ENCODE measurements around the gene SEMA4G.
A peak's percentile ranks its signal among the peaks of the same experiment; 100 is the strongest.

SEMA4G gene

DNA sequence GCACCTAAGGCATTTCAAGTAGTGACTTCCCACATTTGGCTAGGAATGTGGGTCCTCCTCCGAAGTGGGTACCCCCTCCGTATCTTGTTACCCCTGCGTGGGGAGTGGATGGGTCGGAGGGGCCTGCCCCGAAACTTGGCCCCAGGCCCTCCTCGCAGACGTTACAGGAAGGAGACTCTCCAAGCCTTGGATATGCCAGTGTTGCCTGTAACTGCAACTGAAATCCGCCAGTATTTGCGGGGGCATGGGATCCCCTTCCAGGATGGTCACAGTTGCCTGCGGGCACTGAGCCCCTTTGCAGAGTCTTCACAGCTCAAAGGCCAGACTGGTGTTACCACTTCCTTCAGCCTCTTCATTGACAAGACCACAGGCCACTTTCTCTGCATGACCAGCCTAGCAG lies 18.9 kb downstream of the SEMA4G start:
- peaks cover 22% of the 10 kb centered on the region for H3K4me1 Mint-ChIP-seq
- H3K27me3 Mint-ChIP-seq: no peaks in the 10 kb centered on the region
- DNase-seq (ENCODE audit: low spot score in 2 of 2) (no peak), ATAC-seq (ENCODE audit: low read depth) (no peak)
- peak overlapping the region; percentile 90 for H3K27ac Mint-ChIP-seq
- peak overlapping the region; percentile 97 for H3K4me3 Mint-ChIP-seq
- peaks cover 25% of the 10 kb centered on the region for H3K36me3 Mint-ChIP-seq
- H3K9me3 Mint-ChIP-seq: no peaks in the 10 kb centered on the region

DNA sequence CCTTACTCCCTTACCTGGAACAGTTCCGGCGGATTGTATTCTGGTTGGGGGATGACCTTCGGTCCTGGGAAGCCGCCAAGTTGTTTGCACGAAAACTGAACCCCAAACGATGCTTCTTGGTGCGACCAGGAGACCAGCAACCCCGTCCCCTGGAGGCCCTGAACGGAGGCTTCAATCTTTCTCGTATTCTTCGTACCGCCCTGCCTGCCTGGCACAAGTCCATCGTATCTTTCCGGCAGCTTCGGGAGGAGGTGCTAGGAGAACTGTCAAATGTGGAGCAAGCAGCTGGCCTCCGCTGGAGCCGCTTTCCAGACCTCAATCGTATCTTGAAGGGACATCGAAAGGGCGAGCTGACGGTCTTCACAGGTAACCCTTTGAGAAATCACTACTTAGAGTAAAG lies 19.8 kb downstream of the SEMA4G start:
- H3K4me1 Mint-ChIP-seq: peaks cover 19% of the 10 kb centered on the region
- no peaks in the 10 kb centered on the region for H3K9me3 Mint-ChIP-seq
- no peak for DNase-seq (ENCODE audit: low spot score in 2 of 2)
- H3K27ac Mint-ChIP-seq: no peak overlapping the region
- H3K4me3 Mint-ChIP-seq: no peak overlapping the region
- peaks cover 22% of the 10 kb centered on the region for H3K36me3 Mint-ChIP-seq
- H3K27me3 Mint-ChIP-seq: no peaks in the 10 kb centered on the region
- no peak for ATAC-seq (ENCODE audit: low read depth)

DNA sequence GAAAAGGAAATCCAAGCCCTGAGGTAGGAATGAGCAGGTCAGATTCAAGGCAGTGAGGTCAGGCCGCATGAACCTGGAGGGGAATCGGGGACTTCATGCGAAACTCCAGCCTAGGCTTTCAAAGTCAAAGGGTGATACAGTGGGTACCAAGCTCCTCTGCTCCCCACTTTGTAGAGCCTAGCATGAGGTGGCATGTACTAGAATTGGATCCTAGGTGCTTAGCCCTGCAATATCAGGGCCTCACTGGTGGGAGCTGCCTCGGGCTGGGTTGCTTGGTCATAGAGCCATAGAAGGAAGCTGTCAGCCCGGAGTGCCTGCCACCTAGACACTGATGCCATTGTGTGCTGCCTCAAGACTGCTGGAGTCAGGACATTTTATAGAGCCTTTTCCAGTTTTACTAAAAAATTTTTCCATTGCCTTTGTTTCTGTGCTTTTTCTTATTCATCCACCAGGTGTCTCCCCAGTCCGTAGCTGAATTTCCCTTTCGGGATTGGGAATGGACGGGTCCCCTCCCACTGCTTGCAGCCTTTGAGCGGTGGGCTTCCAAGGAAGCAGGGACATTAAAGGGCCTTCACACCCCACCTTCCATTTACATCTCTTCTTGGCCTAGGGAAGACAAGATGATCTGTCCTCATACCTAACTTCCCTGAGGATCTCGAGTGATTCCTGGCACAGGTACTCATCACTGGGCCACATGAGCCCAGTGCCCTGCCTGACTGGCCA lies 24.8 kb downstream of the SEMA4G start:
- ATAC-seq (ENCODE audit: low read depth): no peak
- DNase-seq (ENCODE audit: low spot score in 2 of 2): no peak
- Mint-ChIP-seq H3K27me3 (no peaks in the 10 kb centered on the region), H3K9me3 (no peaks in the 10 kb centered on the region), H3K4me1 (peaks cover 24% of the 10 kb centered on the region), H3K27ac (no peak overlapping the region), H3K36me3 (peaks cover 19% of the 10 kb centered on the region), H3K4me3 (no peak overlapping the region)

GRCh38 chr10:100995181-100995580 lies 25.9 kb downstream of the SEMA4G start:
- no peaks in the 10 kb centered on the region for H3K27me3 Mint-ChIP-seq
- H3K9me3 Mint-ChIP-seq: no peaks in the 10 kb centered on the region
- DNase-seq (ENCODE audit: low spot score in 2 of 2): no peak
- peaks cover 24% of the 10 kb centered on the region for H3K4me1 Mint-ChIP-seq
- no peak overlapping the region for H3K27ac Mint-ChIP-seq
- no peak for ATAC-seq (ENCODE audit: low read depth)
- no peak overlapping the region for H3K4me3 Mint-ChIP-seq
- H3K36me3 Mint-ChIP-seq: peaks cover 19% of the 10 kb centered on the region

DNA sequence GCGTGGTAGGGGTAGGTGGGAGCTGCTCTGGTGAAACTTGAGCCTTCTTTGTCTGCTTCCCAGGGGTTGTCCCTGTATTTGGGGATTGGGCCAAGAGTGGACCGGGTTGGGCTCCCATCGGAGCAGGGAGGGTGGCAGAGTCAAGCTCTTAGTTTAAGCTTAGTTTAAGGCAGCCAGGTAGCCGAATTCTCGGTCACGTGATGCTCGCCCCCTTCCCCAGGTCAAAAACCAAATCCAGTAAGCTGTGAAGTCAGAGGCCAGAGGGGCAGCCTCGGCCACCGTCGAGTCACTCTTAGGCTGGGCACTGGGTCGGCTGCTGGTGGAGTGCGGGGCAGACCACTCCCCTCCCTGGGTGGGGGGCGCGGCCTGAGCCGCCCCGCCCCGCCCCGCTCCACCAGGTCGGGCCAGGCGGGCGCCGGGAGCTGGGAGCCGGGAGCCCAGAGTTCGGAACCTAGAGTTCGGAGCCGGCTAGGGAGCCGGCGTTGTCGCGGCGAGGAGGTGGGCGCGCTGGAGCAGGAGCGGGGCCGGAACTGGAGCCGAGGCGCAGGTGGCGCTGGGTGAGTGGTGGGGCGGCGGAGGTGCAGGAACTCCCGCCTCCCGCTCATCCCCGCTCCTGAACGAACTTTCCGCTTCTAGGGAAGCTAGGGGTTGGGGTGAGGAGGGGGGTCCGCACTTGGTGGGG lies 27.5 kb downstream of the SEMA4G start:
- Mint-ChIP-seq H3K9me3 (no peaks in the 10 kb centered on the region), H3K27ac (peak overlapping the region; percentile 88), H3K4me3 (peak overlapping the region; percentile 91), H3K36me3 (peaks cover 10% of the 10 kb centered on the region), H3K27me3 (no peaks in the 10 kb centered on the region), H3K4me1 (peaks cover 23% of the 10 kb centered on the region)
- peak; percentile 25 to 52 for DNase-seq (ENCODE audit: low spot score in 2 of 2)
- ATAC-seq (ENCODE audit: low read depth): peak; percentile 9

- Mint-ChIP-seq H3K9me3 (no peaks in the 10 kb centered on the region), H3K27ac (peak overlapping the region; percentile 87), H3K4me3 (peak overlapping the region; percentile 91), H3K4me1 (peaks cover 23% of the 10 kb centered on the region), H3K36me3 (peaks cover 10% of the 10 kb centered on the region), H3K27me3 (no peaks in the 10 kb centered on the region)
- DNase-seq (ENCODE audit: low spot score in 2 of 2) (peak; percentile 65 to 85), ATAC-seq (ENCODE audit: low read depth) (peak; percentile 40)
Observed at GRCh38 chr10:100997360-100998182, 28.3 kb downstream of the SEMA4G start.

DNA sequence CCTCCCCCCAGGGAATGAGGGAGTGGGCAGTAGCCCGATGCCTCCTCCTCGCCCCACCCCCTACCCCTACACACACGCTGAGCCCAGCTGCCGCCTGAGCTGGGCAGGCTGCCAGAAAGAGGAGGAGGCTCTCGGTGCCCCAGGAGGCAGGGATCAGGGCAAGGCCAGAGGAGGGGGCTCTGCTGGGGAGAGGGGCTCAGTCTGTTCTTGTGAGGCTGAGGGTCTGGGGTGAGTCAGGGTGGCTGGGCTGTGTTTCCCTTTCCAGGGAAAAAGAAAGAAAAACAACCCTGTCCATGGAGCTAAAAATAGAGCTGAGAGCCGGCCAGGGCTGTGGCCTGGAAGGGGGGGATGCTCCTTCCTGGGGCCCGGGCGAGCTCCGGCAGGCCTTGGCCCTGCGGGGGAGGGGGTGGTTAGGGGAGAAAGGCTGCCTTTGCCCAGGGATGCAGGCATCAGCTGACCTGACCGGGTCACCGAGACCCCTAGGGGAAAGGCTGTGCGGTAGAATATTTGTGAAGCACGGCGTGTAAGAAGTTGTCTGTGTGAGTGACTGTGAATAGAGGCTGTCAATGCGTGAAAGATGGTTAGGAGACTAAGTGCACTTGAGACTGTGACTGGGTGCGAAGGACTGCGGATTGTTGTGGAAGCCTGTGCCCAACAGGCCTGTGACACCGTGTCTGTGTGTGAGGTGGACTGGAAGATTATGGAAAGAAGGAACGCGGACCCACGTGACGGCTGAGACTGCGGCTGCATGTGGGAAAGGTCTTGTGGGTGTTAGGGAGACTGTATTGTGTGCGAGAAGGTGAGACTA lies 29.1 kb downstream of the SEMA4G start:
- peaks cover 6% of the 10 kb centered on the region for H3K36me3 Mint-ChIP-seq
- H3K4me1 Mint-ChIP-seq: peaks cover 23% of the 10 kb centered on the region
- DNase-seq (ENCODE audit: low spot score in 2 of 2): peak; percentile 45 to 69
- H3K4me3 Mint-ChIP-seq: peak overlapping the region; percentile 91
- no peaks in the 10 kb centered on the region for H3K9me3 Mint-ChIP-seq
- no peaks in the 10 kb centered on the region for H3K27me3 Mint-ChIP-seq
- peak overlapping the region; percentile 87 for H3K27ac Mint-ChIP-seq
- ATAC-seq (ENCODE audit: low read depth): peak; percentile 27

DNA sequence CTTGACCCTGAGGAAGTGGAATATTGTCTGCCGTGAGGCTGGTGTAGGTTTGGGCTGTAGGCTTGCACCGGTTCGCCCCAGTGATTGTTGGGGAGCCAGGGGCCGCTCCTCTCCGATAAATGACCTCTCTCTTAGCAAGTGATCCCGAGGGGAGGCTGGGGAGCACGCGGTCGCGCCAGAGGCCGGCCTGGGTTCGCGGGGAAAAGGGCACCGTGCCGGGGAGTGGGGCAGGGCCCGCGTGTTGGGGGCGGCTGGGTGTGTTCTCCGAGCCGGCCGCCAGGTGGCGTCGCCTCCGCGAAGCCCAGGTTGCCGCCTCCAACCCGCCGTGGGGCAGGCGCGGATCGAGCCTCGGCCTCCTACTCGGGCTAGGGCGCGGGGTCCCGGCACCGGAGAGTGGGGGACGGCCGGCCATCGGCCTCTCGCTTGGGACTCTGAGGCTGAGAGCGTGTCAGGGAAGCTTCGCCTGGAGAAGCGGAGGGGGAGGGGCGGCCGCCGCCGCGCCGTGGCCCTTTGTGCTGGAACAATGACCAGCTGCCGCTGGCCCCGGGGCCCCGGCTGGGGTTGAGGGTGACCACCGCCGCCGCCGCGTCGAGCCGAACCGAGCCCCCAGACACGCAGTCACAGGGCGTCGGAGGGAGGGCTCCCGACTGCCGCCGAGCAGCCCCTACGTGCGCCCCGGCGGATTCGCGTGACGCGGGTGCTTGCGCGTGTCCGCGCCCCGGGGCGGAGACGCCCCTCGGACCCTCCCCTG lies 29.9 kb downstream of the SEMA4G start:
- no peaks in the 10 kb centered on the region for H3K9me3 Mint-ChIP-seq
- peak overlapping the region; percentile 87 for H3K27ac Mint-ChIP-seq
- peak overlapping the region; percentile 91 for H3K4me3 Mint-ChIP-seq
- peaks cover 23% of the 10 kb centered on the region for H3K4me1 Mint-ChIP-seq
- ATAC-seq (ENCODE audit: low read depth) (peak; percentile 70), DNase-seq (ENCODE audit: low spot score in 2 of 2) (peak; percentile 83 to 90)
- H3K27me3 Mint-ChIP-seq: no peaks in the 10 kb centered on the region
- H3K36me3 Mint-ChIP-seq: peaks cover 8% of the 10 kb centered on the region

DNA sequence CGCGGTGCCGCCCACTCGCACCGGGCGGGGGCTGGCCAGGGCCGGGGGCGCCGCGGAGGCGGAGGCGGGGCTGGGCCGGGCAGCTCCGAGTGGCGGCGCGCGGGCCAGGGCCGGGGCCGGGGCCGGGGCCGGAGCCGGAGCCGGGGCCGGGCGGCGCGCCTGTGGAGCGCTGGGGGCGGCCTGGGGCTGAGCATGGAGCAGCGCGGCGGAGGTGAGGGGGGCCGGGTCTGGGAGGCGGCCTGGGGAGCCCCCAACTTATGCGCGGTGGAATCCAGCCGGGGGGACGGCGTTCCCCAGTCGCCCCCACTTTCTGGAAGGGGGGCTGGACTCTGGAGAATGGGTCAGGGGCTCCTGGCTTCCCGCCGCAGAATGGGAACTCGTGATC lies 30.4 kb downstream of the SEMA4G start, which contains the start of gene LZTS2:
Gene LZTS2 (plus strand): TSS at position 67 of the 385 bp plus-strand sequence. CDS start 2,731 bp downstream, outside the sequence.
- no peaks in the 10 kb centered on the region for H3K27me3 Mint-ChIP-seq
- H3K27ac Mint-ChIP-seq: peak within 1 kb of the TSS; percentile 87
- no peak for ATAC-seq (ENCODE audit: low read depth)
- no peaks in the 10 kb centered on the region for H3K9me3 Mint-ChIP-seq
- H3K4me1 Mint-ChIP-seq: peaks cover 20% of the 10 kb centered on the region
- DNase-seq (ENCODE audit: low spot score in 2 of 2): no peak
- H3K4me3 Mint-ChIP-seq: peak within 1 kb of the TSS; percentile 91
- H3K36me3 Mint-ChIP-seq: peaks cover 5% of the 10 kb centered on the region

- peak overlapping the region; percentile 75 for H3K4me3 Mint-ChIP-seq
- no peak for ATAC-seq (ENCODE audit: low read depth)
- peaks cover 19% of the 10 kb centered on the region for H3K4me1 Mint-ChIP-seq
- no peaks in the 10 kb centered on the region for H3K27me3 Mint-ChIP-seq
- H3K9me3 Mint-ChIP-seq: no peaks in the 10 kb centered on the region
- peak overlapping the region; percentile 14 for H3K27ac Mint-ChIP-seq
- H3K36me3 Mint-ChIP-seq: peaks cover 4% of the 10 kb centered on the region
- no peak for DNase-seq (ENCODE audit: low spot score in 2 of 2)
Observed at GRCh38 chr10:101000127-101000914, 31.0 kb downstream of the SEMA4G start.

DNA sequence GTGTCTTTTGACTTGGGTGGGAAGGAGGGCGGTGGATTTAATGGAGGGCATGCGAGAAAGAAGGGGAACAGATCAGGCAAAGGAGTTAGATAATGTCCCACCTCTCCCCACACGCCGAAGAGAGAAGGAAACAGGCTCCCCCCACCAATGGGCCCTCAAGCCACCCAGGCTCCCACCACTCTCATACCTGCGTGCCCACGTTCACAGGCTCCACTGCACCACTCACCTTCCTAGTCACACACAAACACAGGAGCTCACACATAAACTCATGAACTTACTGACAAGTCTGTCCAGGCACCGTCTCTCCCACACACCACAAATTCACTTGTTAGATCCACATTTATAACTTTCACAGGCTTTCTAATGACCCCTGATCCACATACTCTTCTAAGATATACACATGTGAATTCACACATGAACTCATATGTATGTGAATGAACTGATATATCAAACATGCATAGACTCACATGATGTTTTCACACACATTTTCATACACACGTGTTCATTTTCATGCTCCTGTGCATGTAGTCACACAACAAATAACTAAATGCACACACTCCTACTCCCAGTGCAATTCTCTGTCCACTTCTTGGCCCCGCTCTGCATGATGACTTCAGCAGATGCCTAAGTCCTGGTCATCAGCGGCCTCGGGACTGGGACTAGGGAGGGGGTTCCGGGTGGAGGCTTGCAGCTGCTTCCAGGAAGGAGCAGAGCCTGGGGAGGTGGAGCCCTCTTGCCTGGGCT lies 31.8 kb downstream of the SEMA4G start:
- Mint-ChIP-seq H3K27me3 (no peaks in the 10 kb centered on the region), H3K4me1 (peaks cover 19% of the 10 kb centered on the region), H3K27ac (peak overlapping the region; percentile 14), H3K36me3 (peaks cover 4% of the 10 kb centered on the region), H3K9me3 (no peaks in the 10 kb centered on the region), H3K4me3 (peak overlapping the region; percentile 75)
- ATAC-seq (ENCODE audit: low read depth) (no peak), DNase-seq (ENCODE audit: low spot score in 2 of 2) (no peak)

DNA sequence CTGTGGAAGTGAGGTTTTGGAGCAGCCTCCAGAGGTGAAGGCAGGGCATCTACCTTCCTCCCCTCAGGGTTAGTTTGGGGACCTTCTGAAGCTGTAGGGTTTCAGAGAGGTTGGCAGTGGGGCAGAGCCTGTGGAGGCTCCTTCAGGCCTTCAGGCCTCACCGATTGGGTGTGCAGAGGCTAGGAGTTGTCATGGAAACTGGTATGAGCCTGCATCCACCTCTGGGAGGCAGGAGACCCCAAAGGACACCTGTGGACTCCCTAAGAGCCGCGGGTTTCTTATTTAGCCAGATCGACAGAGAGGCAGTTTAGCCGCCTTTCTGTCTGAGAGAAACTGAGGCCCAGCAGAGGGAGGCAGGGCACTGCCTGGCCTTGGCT lies 32.3 kb downstream of the SEMA4G start:
- DNase-seq (ENCODE audit: low spot score in 2 of 2): no peak

More for the DNA sequence above, 32.3 kb downstream of the SEMA4G start:
- H3K27ac Mint-ChIP-seq: no peak overlapping the region
- H3K27me3 Mint-ChIP-seq: no peaks in the 10 kb centered on the region
- H3K9me3 Mint-ChIP-seq: no peaks in the 10 kb centered on the region
- peaks cover 4% of the 10 kb centered on the region for H3K36me3 Mint-ChIP-seq
- H3K4me3 Mint-ChIP-seq: no peak overlapping the region
- no peak for ATAC-seq (ENCODE audit: low read depth)
- peaks cover 14% of the 10 kb centered on the region for H3K4me1 Mint-ChIP-seq
